ENCODE data around the gene TPPP. TPM values are rescaled to one million over a fixed set of nuclear protein-coding genes. Genes with fewer than 3 reads are reported as not detected.

Gene TPPP
- total RNA-seq, 1 donor from 2014 or later = 0.46 TPM

DNA sequence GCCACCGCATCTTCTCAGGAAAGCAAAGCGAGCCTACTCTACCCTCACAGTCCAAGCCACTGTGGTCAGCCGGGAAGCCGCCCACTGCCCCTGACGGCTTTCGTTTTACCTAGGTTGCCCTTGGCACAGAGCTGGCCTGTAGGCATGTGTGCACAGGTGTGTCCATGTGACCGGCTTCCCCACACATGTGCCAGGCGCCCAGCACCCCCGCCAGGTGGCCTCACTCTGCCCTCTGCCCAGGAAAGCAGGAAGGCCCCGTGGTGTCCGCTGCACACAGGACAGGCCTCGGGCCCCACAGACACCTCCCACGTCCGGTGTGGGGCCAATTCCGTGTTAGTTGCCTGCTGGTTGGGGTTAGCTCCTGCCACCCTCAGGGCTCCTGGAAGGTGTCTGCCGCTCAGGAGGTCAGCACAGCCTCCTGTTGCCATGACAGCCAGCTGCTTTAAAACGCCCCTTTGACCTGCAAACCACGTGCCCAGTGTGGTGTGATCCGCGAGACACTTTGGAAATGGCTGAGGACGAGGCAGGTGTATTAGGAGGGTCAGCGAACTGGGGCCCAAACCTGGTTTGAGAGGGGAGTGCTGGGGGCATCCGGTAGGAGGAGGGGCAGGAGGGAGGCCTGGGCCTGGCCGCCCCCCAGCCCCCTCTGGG, 28.7 kb downstream of the TPPP start:
- TF ChIP-seq, protein P1, sequence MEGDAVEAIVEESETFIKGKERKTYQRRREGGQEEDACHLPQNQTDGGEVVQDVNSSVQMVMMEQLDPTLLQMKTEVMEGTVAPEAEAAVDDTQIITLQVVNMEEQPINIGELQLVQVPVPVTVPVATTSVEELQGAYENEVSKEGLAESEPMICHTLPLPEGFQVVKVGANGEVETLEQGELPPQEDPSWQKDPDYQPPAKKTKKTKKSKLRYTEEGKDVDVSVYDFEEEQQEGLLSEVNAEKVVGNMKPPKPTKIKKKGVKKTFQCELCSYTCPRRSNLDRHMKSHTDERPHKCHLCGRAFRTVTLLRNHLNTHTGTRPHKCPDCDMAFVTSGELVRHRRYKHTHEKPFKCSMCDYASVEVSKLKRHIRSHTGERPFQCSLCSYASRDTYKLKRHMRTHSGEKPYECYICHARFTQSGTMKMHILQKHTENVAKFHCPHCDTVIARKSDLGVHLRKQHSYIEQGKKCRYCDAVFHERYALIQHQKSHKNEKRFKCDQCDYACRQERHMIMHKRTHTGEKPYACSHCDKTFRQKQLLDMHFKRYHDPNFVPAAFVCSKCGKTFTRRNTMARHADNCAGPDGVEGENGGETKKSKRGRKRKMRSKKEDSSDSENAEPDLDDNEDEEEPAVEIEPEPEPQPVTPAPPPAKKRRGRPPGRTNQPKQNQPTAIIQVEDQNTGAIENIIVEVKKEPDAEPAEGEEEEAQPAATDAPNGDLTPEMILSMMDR (conservative IDR thresholded peaks at IDR 0.05; ENCODE audit: low read depth, low read length) = no peak
- DNase-seq (ENCODE audit: low read depth) = no peak
- no peak overlapping the region for H3K4me3 ChIP-seq (ENCODE audit: low read depth, low read length)

DNA sequence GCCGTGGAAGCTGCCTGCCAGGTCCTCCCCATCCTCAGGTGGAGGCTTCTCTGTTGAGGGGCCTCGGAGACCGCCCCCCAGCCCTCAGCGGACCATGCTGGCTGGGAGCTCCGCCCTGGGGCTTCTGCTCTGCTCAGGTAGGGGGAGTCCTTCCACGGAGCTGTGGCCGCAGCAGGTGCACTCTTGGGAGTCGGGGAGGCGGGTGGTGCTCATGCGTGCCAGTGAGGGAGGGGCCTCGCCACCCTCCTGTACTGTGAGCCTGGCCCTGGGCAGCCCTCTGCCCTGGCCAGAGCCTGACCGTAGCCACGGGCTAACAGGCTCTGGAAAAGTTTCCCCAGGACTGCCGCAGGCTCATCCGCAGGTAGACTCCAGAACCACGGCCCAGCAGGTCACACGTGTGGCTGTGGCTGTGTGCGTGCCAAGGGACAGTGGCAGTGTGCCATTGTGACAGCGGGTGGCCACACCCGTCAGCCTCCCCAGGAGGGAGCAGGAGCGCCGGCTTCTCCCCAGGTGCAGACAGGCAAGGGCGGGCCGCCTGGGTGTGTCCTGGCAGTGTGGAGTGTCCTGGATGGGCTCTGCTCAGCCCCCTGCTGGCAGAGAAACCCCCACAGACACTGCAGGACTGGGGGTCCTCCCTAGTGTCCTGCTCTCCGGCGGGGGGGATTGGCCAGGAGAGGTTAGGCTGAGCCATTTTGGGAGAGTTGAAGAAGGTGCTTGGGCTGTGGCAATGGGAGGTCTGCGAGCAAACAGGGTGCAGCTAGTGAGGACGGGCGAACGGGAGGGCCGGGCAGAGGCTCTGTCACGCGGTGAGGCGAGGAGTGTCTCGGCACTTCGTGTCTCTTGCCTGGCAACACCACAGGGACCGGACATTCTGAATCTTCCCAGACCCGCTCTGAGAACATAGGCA, 29.5 kb downstream of the TPPP start:
- no peak for DNase-seq (ENCODE audit: low read depth)
- no peak overlapping the region for H3K4me3 ChIP-seq (ENCODE audit: low read depth, low read length)
- TF ChIP-seq, protein P1 (conservative IDR thresholded peaks at IDR 0.05; ENCODE audit: low read depth, low read length) = no peak

DNA sequence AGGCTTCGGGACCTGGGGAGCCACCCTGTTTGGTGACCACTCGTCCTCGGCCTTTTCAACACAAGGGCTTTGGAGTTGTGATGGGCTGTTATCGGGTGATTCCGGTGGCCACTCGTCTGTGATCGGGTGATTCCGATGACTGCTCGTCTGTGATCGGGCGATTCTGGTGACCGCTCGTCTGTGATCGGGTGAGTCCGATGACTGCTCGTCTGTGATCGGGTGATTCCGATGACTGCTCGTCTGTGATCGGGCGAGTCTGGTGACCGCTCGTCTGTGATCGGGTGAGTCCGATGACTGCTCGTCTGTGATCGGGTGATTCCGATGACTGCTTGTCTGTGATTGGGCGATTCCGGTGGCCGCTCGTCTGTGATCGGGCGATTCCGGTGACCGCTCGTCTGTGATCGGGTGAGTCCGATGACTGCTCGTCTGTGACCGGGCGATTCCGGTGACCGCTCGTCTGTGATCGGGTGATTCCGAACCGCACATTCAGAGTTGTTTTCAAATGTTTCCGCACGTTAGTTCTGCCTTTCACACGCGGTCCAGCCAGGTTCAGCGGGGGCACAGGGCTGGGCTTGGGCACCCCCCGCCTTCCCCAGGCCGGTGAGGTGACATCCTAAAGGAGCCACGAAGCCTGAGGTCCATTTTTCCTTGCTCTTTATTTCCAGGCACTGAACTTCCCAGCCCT, 30.3 kb downstream of the TPPP start:
- DNase-seq (ENCODE audit: low read depth) = no peak
- H3K4me3 ChIP-seq (ENCODE audit: low read depth, low read length) = no peak overlapping the region
- TF ChIP-seq, protein P1 (conservative IDR thresholded peaks at IDR 0.05; ENCODE audit: low read depth, low read length) = no peak

DNA sequence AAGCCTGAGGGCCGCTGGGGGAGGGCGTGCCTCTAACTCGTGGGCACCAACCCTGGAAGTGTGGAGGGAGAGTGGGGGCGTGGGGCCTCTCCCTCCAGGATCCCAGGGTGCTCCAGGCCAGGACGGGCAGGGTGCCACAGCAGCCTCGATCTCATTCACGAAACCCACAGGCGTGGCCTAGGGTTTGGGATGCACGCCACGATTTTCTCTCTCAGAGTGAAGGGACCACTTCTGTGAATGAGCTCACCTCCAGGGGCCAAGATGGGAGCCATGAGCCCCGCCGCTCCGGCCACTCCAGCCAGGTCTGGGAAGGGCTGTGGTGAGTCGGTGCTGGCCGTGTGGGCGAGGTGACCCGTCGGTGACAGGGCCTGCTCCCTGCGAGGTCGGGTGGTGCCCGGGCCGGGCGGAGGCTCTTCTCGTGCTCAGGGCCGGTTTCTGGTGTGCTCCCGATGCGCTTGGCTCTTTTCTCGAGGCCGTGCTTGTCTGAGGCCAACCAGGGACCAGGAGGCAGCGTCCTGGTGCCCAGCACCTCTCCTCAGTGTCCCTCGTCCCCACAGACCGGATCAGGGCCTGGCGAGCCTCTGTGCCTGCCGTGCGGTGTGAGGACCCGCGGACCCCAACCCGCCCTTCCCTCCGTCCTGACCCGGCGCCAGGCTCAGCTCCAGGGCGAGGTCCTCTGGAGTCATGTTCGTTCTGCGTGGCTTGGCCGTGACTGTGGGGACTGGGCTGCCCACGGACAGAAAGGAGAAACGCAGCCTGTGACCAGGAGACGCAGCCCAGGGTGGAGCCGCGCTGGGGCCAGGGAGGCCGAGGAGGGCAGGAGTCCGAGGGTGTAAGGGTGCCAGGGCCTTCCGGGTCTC, 31.0 kb downstream of the TPPP start:
- TF ChIP-seq, protein P1 (conservative IDR thresholded peaks at IDR 0.05; ENCODE audit: low read depth, low read length) = no peak
- DNase-seq (ENCODE audit: low read depth) = no peak
- no peak overlapping the region for H3K4me3 ChIP-seq (ENCODE audit: low read depth, low read length)

DNA sequence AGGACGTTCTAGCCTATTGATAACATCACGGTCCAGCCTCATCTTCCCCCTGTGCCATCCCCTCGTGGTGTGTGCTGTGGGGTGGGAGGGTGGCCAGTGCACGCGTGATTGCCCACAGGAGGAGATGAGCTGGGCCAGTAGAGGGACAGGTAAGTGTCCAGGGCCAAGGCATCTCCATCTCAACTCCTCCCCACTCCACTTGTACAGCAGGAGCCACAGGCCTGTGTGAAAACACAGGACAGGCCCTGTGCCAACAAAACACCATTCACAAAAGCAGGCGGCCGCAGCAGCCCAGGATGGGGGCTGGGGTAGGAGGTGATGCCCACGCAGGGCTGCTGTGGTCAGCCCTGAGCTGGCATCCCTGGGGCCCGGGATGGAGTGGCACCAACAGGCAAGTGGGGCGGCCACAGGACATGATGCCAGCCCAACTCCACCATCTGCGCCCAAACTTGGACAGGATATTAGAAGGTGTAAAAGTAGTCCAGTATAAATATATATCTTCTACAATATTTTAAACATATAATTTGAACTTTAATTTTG, 32.6 kb downstream of the TPPP start:
- DNase-seq (ENCODE audit: low read depth) = no peak
- TF ChIP-seq, protein P1 (conservative IDR thresholded peaks at IDR 0.05; ENCODE audit: low read depth, low read length) = no peak
- no peak overlapping the region for H3K4me3 ChIP-seq (ENCODE audit: low read depth, low read length)
